PFSK-1 (cell line): ENCODE results near the gene ADGRL3.

Source experiments
- FOXP2 ChIP-seq: optimal IDR thresholded peaks from 2 replicates; pipeline ENCODE3; 2011; ENCODE audit warnings: borderline replicate concordance, control low read depth, inconsistent platforms; ENCODE audit not compliant: insufficient read depth; ENCODE audit errors: extremely low read length, extremely low read depth
- POLR2AphosphoS5 ChIP-seq: IDR thresholded peaks from 2 replicates; pipeline ENCODE4 v1.6.1; 2012; ENCODE audit warnings: low read depth, mild to moderate bottlenecking, control low read depth, low read length, moderate library complexity
- SIN3A ChIP-seq: IDR thresholded peaks from 2 replicates; pipeline ENCODE4 v1.6.1; 2012; ENCODE audit warnings: mild to moderate bottlenecking, low read length, moderate library complexity, borderline replicate concordance; ENCODE audit not compliant: insufficient read depth
- TAF1 ChIP-seq: IDR thresholded peaks from 2 replicates; pipeline ENCODE4 v1.6.1; 2012; ENCODE audit warnings: low read length, control low read depth, borderline replicate concordance; ENCODE audit not compliant: insufficient read depth
- TF ChIP-seq, protein P1 (sequence below), 2 experiments: IDR thresholded peaks; 2 replicates each; pipeline versions ENCODE4 v1.6.1 to v1.8.0; 2011 to 2012; ENCODE audit warnings: low read depth in 2 of 2, low read length in 2 of 2, control low read depth in 1 of 2, inconsistent platforms in 1 of 2, mild to moderate bottlenecking in 1 of 2, moderate library complexity in 1 of 2; ENCODE audit not compliant: insufficient read depth in 1 of 2

DNA sequence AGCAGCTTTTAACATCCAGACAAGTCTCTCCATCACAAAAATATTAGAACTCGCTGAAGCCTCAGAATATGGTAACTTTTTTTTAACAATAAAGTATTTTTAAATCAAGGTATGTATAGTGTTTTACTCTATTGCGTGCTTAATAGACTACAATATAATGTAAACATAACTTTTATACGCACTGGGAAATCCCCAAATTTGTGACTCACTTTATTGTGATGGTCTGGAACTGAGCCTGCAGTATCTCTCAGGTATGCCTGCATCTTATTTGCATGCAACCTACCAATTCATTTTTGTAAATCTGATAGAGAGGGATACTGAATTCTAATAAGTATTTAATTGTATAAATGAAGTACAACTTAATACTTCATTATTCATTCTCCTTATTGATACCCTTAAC is 823.5 kb downstream of the ADGRL3 start:
- TF ChIP-seq, protein P1, sequence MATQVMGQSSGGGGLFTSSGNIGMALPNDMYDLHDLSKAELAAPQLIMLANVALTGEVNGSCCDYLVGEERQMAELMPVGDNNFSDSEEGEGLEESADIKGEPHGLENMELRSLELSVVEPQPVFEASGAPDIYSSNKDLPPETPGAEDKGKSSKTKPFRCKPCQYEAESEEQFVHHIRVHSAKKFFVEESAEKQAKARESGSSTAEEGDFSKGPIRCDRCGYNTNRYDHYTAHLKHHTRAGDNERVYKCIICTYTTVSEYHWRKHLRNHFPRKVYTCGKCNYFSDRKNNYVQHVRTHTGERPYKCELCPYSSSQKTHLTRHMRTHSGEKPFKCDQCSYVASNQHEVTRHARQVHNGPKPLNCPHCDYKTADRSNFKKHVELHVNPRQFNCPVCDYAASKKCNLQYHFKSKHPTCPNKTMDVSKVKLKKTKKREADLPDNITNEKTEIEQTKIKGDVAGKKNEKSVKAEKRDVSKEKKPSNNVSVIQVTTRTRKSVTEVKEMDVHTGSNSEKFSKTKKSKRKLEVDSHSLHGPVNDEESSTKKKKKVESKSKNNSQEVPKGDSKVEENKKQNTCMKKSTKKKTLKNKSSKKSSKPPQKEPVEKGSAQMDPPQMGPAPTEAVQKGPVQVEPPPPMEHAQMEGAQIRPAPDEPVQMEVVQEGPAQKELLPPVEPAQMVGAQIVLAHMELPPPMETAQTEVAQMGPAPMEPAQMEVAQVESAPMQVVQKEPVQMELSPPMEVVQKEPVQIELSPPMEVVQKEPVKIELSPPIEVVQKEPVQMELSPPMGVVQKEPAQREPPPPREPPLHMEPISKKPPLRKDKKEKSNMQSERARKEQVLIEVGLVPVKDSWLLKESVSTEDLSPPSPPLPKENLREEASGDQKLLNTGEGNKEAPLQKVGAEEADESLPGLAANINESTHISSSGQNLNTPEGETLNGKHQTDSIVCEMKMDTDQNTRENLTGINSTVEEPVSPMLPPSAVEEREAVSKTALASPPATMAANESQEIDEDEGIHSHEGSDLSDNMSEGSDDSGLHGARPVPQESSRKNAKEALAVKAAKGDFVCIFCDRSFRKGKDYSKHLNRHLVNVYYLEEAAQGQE (IDR thresholded peaks at IDR 0.05; ENCODE audit: insufficient read depth in 1 of 2, low read depth in 2 of 2, low read length in 2 of 2): no peak
- TF ChIP-seq POLR2AphosphoS5 (no peak), TAF1 (no peak), SIN3A (no peak), FOXP2 (no peak)
